ENCODE results near the gene CDKN1B.

The CDKN1B gene

GRCh38 chr12:12716793-12717585 lies at the start of gene CDKN1B:
Gene CDKN1B, plus strand, starts transcription at chr12:12717368. Its CDS starts 472 bp downstream, at chr12:12717840.
- DNase-seq, result peak; percentile 79 to 91 (median 86)

- DNase-seq, result no peak
These were observed 49.2 kb upstream of the CDKN1B start for GRCh38 chr12:12668005-12668404.

GRCh38 chr12:12669020-12669419 lies 48.1 kb upstream of the CDKN1B start:
- DNase-seq, result no peak

GRCh38 chr12:12671850-12672660 lies 45.1 kb upstream of the CDKN1B start:
- no peak for DNase-seq

GRCh38 chr12:12673296-12673695 lies 43.9 kb upstream of the CDKN1B start:
- no peak for DNase-seq

GRCh38 chr12:12676605-12677004 lies 40.6 kb upstream of the CDKN1B start:
- no peak for DNase-seq

- DNase-seq, result no peak
These were observed 36.0 kb upstream of the CDKN1B start for GRCh38 chr12:12681061-12681765.

- no peak for DNase-seq
These were observed 34.9 kb upstream of the CDKN1B start for GRCh38 chr12:12682284-12682683.

GRCh38 chr12:12683136-12683697 lies 34.0 kb upstream of the CDKN1B start:
- DNase-seq, result no peak

- DNase-seq, result no peak
These were observed 33.4 kb upstream of the CDKN1B start for GRCh38 chr12:12683725-12684124.

- DNase-seq, result no peak
These were observed 32.6 kb upstream of the CDKN1B start for GRCh38 chr12:12684375-12685106.

- no peak for DNase-seq
These were observed 31.9 kb upstream of the CDKN1B start for GRCh38 chr12:12685305-12685704.

GRCh38 chr12:12686472-12686871 lies 30.7 kb upstream of the CDKN1B start:
- no peak for DNase-seq

GRCh38 chr12:12686925-12687324 lies 30.2 kb upstream of the CDKN1B start:
- no peak for DNase-seq

GRCh38 chr12:12689647-12690300 lies 27.4 kb upstream of the CDKN1B start:
- no peak for DNase-seq

GRCh38 chr12:12691549-12691948 lies 25.6 kb upstream of the CDKN1B start:
- no peak for DNase-seq

GRCh38 chr12:12693111-12693671 lies 24.0 kb upstream of the CDKN1B start:
- DNase-seq, result no peak

GRCh38 chr12:12696562-12697383 lies 20.4 kb upstream of the CDKN1B start:
- peak; percentile 77 to 95 (median 87) for DNase-seq

GRCh38 chr12:12699345-12699744 lies 17.8 kb upstream of the CDKN1B start:
- no peak for DNase-seq

GRCh38 chr12:12700254-12700653 lies 16.9 kb upstream of the CDKN1B start:
- no peak for DNase-seq

- no peak for DNase-seq
These were observed 15.7 kb upstream of the CDKN1B start for GRCh38 chr12:12701457-12701856.

All from stimulated activated naive CD4-positive, alpha-beta T cell (primary cell).